ENCODE data around the gene SCNN1A.

GRCh38 chr12:6377667-6377994 is 2.3 kb upstream of the SCNN1A start:
- TF ChIP-seq EZH2 (IDR thresholded peaks at IDR 0.05; ENCODE audit: low read depth) (no peak), CTCF (conservative IDR thresholded peaks at IDR 0.05) (no peak)

Data from PC-9 (cell line).